Measurements from ENCODE around the gene AMTN. TPM values are rescaled to one million over a fixed set of nuclear protein-coding genes. Genes with fewer than 3 reads are reported as not detected.

AMTN gene
- total RNA-seq, 1 donor from 2014 or later: not detected

- no peaks in the 10 kb centered on the region for H3K9me3 Mint-ChIP-seq (ENCODE audit: unreplicated experiment)
- Histone ChIP-seq H3K36me3 (ENCODE audit: insufficient read depth, low read length) (no peaks in the 10 kb centered on the region), H3K4me3 (ENCODE audit: insufficient read depth, low read depth, low read length) (no peak overlapping the region), H4K20me1 (ENCODE audit: insufficient read depth, low read length) (no peaks in the 10 kb centered on the region), H3K4me1 (ENCODE audit: insufficient read depth, low read length) (no peaks in the 10 kb centered on the region), H3K4me2 (ENCODE audit: low read length) (no peak overlapping the region), H3K27me3 (ENCODE audit: insufficient read depth, low read length) (no peaks in the 10 kb centered on the region), H3K9ac (ENCODE audit: low read length) (no peak overlapping the region), H3K27ac (ENCODE audit: low read depth, low read length) (no peak overlapping the region), H2AFZ (ENCODE audit: low read depth, low read length) (no peak overlapping the region), H3K79me2 (ENCODE audit: insufficient read depth, low read length) (no peaks in the 10 kb centered on the region), H3K9me3 (ENCODE audit: insufficient read depth, low read depth, low read length) (no peaks in the 10 kb centered on the region)
- no peak for FAIRE-seq
- DNase-seq (ENCODE audit: low read depth): no peak
- H3K4me3 Mint-ChIP-seq (ENCODE audit: unreplicated experiment): no peak overlapping the region
- no peaks in the 10 kb centered on the region for H3K27me3 Mint-ChIP-seq (ENCODE audit: low read depth, unreplicated experiment)
- TF ChIP-seq CTCF (IDR thresholded peaks at IDR 0.05; ENCODE audit: insufficient read depth, low read depth, low read length) (no peak), EZH2 (IDR thresholded peaks at IDR 0.05; ENCODE audit: insufficient read depth, low read length) (no peak)
- no peak overlapping the region for H3K27ac Mint-ChIP-seq (ENCODE audit: unreplicated experiment)
- no peaks in the 10 kb centered on the region for H3K36me3 Mint-ChIP-seq (ENCODE audit: low read depth, unreplicated experiment)
- H3K4me1 Mint-ChIP-seq (ENCODE audit: low read depth, unreplicated experiment): peaks cover 3% of the 10 kb centered on the region
Measured at GRCh38 chr4:70511365-70511764, 7.0 kb upstream of the AMTN start.

DNA sequence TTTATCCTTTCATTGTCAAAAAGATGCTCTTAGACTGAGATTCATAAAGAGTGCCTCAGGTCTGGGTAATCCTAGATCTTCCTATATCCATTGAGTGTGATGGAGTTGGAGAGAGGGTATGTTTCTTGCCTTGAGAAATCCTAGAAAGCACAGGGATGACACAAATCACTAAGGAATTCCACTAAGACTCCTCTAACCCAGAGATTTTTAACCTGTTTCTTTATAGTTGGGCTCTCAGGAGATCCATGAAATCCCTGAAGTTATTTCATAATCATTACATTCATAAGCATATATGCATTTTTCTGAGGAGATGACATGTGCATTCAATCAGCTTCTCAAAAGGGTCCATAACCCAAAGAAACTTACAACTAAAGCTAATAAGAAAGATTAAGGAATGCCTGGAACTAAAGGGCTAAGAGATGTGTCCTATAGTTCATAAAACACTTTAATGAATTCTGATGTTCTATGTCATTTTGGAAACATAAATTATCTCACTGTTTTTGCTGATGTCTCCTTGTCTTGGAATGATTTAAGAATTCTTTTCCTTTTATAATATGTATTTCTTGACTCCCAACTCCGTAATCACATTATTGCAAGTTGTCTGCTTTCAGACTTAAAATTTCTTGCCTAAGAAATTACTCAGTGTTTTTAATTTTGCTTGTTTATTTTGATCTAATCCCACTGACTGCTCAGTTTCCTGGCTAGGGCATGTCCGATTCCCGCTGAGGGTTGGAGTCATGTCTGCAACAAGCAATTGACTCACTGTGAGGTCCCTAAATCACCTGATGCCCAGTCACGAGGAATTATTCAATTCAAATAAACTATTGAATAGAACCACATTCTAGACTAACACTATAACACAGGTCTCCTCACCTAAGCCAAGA is 2.8 kb upstream of the AMTN start:
- H3K27me3 ChIP-seq (ENCODE audit: insufficient read depth, low read length): no peaks in the 10 kb centered on the region
- DNase-seq (ENCODE audit: low read depth) (peak; percentile 43), FAIRE-seq (no peak)
- H3K27me3 Mint-ChIP-seq (ENCODE audit: low read depth, unreplicated experiment): no peaks in the 10 kb centered on the region
- no peaks in the 10 kb centered on the region for H3K9me3 Mint-ChIP-seq (ENCODE audit: unreplicated experiment)
- TF ChIP-seq CTCF (IDR thresholded peaks at IDR 0.05; ENCODE audit: insufficient read depth, low read depth, low read length) (no peak), EZH2 (IDR thresholded peaks at IDR 0.05; ENCODE audit: insufficient read depth, low read length) (no peak)
- H2AFZ ChIP-seq (ENCODE audit: low read depth, low read length): no peak overlapping the region
- H3K36me3 Mint-ChIP-seq (ENCODE audit: low read depth, unreplicated experiment): no peaks in the 10 kb centered on the region
- no peak overlapping the region for H3K27ac Mint-ChIP-seq (ENCODE audit: unreplicated experiment)
- H3K4me1 ChIP-seq (ENCODE audit: insufficient read depth, low read length): no peaks in the 10 kb centered on the region
- H3K36me3 ChIP-seq (ENCODE audit: insufficient read depth, low read length): no peaks in the 10 kb centered on the region
- H3K9ac ChIP-seq (ENCODE audit: low read length): peak overlapping the region; percentile 34
- H3K79me2 ChIP-seq (ENCODE audit: insufficient read depth, low read length): no peaks in the 10 kb centered on the region
- peaks cover 3% of the 10 kb centered on the region for H3K4me1 Mint-ChIP-seq (ENCODE audit: low read depth, unreplicated experiment)
- peak overlapping the region; percentile 59 for H3K27ac ChIP-seq (ENCODE audit: low read depth, low read length)
- no peaks in the 10 kb centered on the region for H3K9me3 ChIP-seq (ENCODE audit: insufficient read depth, low read depth, low read length)
- peak overlapping the region; percentile 21 for H3K4me2 ChIP-seq (ENCODE audit: low read length)
- H3K4me3 ChIP-seq (ENCODE audit: insufficient read depth, low read depth, low read length): no peak overlapping the region
- H3K4me3 Mint-ChIP-seq (ENCODE audit: unreplicated experiment): no peak overlapping the region
- no peaks in the 10 kb centered on the region for H4K20me1 ChIP-seq (ENCODE audit: insufficient read depth, low read length)

- Histone ChIP-seq H3K36me3 (ENCODE audit: insufficient read depth, low read length) (no peaks in the 10 kb centered on the region), H3K4me2 (ENCODE audit: low read length) (no peak overlapping the region), H2AFZ (ENCODE audit: low read depth, low read length) (no peak overlapping the region), H3K4me1 (ENCODE audit: insufficient read depth, low read length) (no peaks in the 10 kb centered on the region), H4K20me1 (ENCODE audit: insufficient read depth, low read length) (no peaks in the 10 kb centered on the region), H3K79me2 (ENCODE audit: insufficient read depth, low read length) (no peaks in the 10 kb centered on the region), H3K27me3 (ENCODE audit: insufficient read depth, low read length) (no peaks in the 10 kb centered on the region), H3K27ac (ENCODE audit: low read depth, low read length) (no peak overlapping the region), H3K9me3 (ENCODE audit: insufficient read depth, low read depth, low read length) (no peaks in the 10 kb centered on the region), H3K9ac (ENCODE audit: low read length) (no peak overlapping the region), H3K4me3 (ENCODE audit: insufficient read depth, low read depth, low read length) (no peak overlapping the region)
- no peak overlapping the region for H3K4me3 Mint-ChIP-seq (ENCODE audit: unreplicated experiment)
- no peak overlapping the region for H3K27ac Mint-ChIP-seq (ENCODE audit: unreplicated experiment)
- FAIRE-seq (no peak), DNase-seq (ENCODE audit: low read depth) (no peak)
- H3K9me3 Mint-ChIP-seq (ENCODE audit: unreplicated experiment): no peaks in the 10 kb centered on the region
- H3K4me1 Mint-ChIP-seq (ENCODE audit: low read depth, unreplicated experiment): no peaks in the 10 kb centered on the region
- TF ChIP-seq CTCF (IDR thresholded peaks at IDR 0.05; ENCODE audit: insufficient read depth, low read depth, low read length) (no peak), EZH2 (IDR thresholded peaks at IDR 0.05; ENCODE audit: insufficient read depth, low read length) (no peak)
- H3K27me3 Mint-ChIP-seq (ENCODE audit: low read depth, unreplicated experiment): no peaks in the 10 kb centered on the region
- no peaks in the 10 kb centered on the region for H3K36me3 Mint-ChIP-seq (ENCODE audit: low read depth, unreplicated experiment)
Measured at GRCh38 chr4:70518716-70519115, 347 bp downstream of the AMTN start.
